Fibroblast of pulmonary artery (primary cell): ENCODE results near the gene CFAP74.

Experiments
- DNase-seq: peaks from one replicate; pipeline ENCODE4 v3.0.0-alpha.2; 2010; ENCODE audit warnings: low read depth
- H3K4me3 ChIP-seq: replicated peaks from 2 replicates; pipeline ENCODE4 v1.5.1; 2011; ENCODE audit warnings: low read depth, mild to moderate bottlenecking, control low read depth, low read length, moderate library complexity
- CTCF ChIP-seq: IDR thresholded peaks from 2 replicates; pipeline ENCODE4 v1.5.1; 2011; ENCODE audit warnings: mild to moderate bottlenecking, control low read depth, low read length, inconsistent platforms; ENCODE audit errors: missing control alignments

The CFAP74 gene

DNA sequence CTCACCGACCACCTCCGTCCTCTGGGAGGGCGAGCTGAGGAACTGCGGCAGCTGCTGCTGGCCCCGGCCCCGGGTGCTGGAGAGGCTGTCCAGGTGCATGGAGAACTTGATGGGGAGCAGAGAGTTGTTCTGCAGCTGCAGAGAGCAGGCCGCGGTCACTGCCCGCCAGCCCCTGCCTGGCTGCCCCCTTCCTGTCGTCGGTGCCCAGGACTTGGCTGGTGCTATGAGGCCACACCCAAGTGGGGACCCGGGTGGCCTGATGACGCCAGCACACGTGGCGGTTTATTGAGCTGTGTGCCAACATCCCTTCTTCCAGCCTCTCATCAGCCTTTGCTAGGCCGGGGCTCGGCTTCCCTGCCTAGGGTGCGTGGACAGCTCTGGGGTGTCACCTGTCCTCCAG is 79.2 kb downstream of the CFAP74 start:
- no peak for TF ChIP-seq CTCF
- no peak overlapping the region for H3K4me3 ChIP-seq
- DNase-seq: no peak

GRCh38 chr1:1922956-1923833 is 80.4 kb downstream of the CFAP74 start:
- no peak for DNase-seq
- no peak for TF ChIP-seq CTCF
- H3K4me3 ChIP-seq: no peak overlapping the region

GRCh38 chr1:1922702-1922955 is 81.0 kb downstream of the CFAP74 start:
- DNase-seq: no peak
- H3K4me3 ChIP-seq: no peak overlapping the region
- TF ChIP-seq CTCF: no peak

- DNase-seq: no peak
- H3K4me3 ChIP-seq: no peak overlapping the region
- TF ChIP-seq CTCF: no peak
Observed at GRCh38 chr1:1921901-1922701, 81.5 kb downstream of the CFAP74 start.

DNA sequence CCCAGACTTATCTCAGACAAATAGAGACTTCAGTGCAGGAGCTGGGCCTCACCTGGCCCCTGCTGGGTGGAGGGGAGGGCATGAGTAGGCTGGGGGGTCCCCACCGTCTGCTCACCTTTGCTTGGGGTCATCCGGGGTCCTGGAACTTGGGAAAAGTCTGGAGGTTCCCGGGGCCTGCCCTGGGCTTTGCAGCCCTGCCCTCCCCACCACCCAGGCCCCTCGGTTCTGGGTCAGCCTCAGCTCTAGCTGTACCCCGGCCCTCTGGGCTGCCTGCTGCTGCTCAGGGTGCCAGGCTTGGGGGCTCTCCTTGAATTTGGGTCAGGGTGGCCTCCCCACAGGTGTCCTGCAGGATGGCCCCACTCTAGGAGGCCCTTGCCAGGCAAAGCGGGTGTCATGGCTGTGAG is 82.1 kb downstream of the CFAP74 start:
- DNase-seq: no peak
- TF ChIP-seq CTCF: no peak
- H3K4me3 ChIP-seq: no peak overlapping the region

GRCh38 chr1:1920608-1921458 is 82.8 kb downstream of the CFAP74 start:
- TF ChIP-seq CTCF: no peak
- DNase-seq: no peak
- no peak overlapping the region for H3K4me3 ChIP-seq
